Fibroblast of skin of back (primary cell): ENCODE results near the gene CFAP46. TPM values are rescaled to one million over a fixed set of nuclear protein-coding genes. Genes with fewer than 3 reads are reported as not detected.

Experiments
- DNase-seq: peaks from one replicate; pipeline ENCODE4 v3.0.0-alpha.2; 2013
- polyA plus RNA-seq, 2 experiments: library from polyadenylated mRNA; unstranded; fragments of 120-200 nt; gene quantifications; one replicate each; pipeline ENCODE4 v1.2.1, GENCODE V29; 2013; ENCODE audit not compliant: insufficient read length in 2 of 2

Gene CFAP46
- 2.1 TPM for polyA plus RNA-seq (2013, experiment 1 of 2; ENCODE audit: insufficient read length)
- 0.67 TPM for polyA plus RNA-seq (2013, experiment 2 of 2; ENCODE audit: insufficient read length)

DNA sequence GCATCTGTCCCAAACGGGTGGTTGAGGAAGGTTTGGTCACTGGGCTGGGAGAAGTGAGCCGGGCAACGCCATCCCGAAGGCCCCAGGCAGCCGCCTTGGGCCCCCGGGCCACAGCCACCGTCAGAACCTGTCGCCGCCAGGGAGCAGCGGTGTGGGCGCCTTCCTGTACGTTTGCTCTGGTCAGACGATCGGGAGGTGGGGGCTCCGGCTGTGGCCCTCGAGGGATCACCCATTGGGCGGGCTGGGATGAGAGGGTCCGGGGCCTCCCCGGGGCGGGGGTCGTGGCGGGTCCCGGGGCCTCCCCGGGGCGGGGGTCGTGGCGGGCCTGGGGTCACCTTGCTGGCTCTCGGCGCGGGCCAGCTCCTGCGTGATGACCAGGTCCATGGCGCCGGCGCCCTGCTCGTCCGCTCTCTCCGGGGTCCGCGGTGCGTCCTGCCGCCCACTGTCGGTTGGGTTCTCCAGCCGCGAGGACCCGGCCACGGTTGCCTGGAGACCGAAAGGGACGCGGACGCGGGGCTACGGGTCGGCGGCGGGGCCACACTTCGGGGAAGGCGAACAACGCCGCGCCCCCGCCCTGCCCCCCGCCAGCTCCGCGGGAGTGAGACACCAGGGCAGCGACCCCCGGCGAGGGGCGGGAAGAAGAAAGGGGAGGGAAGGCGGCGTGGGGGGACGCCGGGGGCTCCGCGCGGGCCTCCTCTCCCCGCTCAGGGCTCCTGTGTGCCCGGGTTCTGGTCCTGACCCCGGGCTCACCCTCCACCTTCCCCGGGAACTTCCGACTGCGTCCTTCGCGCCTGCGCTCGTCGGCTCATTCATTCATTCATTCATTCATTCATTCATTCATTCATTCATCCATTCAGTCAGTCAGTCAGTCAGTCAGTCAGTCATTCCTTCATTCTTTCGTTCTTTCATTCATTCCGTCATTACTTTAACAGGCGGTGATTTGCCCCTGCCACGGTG, at the start of gene CFAP46:
TSS of gene CFAP46 (minus strand) at position 470 of the 957 bp plus-strand sequence. CDS start at position 384, 86 bp downstream.
- peak; percentile 75 for DNase-seq

DNA sequence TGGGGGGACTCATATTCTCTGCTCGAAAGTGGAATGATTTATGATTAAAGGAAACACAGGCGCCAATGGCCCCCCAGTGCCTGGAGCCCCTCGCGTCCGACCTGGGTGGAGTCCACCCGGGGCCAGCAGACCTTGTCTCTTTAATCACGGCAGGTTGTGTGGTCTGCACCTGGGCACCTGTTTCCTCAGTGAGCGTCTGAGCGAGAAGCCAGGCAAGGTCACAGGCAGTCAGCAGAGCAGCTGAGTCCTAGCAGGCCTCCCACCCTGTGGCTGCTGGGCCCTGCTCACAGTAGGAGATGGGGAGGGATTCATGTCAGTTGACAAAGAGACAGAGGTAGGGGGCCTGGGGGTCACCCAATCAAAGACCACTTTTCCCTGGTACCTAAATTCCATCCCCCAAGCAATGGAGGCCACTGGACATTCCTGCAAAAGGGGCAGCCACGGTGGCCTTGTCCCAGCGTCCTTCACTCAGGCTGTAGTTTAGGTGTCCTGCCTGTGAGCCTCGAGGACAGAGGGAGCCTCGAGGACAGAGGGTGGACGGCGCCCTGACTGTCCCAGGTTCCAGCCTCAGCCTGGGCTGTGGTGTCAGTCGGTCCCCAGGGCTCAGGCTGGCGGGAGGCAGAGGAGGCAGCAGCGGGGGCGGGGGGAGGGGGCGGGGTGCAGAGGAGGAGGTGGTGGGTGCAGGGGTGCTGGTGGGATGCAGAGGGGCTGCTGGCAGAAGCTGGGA, 49.5 kb upstream of the CFAP46 start:
- DNase-seq: no peak

GRCh38 chr10:132990684-132991545, 48.5 kb upstream of the CFAP46 start:
- no peak for DNase-seq

- no peak for DNase-seq
Measured at GRCh38 chr10:132989476-132990415, 47.4 kb upstream of the CFAP46 start.

GRCh38 chr10:132988988-132989387, 46.6 kb upstream of the CFAP46 start:
- DNase-seq: no peak

DNA sequence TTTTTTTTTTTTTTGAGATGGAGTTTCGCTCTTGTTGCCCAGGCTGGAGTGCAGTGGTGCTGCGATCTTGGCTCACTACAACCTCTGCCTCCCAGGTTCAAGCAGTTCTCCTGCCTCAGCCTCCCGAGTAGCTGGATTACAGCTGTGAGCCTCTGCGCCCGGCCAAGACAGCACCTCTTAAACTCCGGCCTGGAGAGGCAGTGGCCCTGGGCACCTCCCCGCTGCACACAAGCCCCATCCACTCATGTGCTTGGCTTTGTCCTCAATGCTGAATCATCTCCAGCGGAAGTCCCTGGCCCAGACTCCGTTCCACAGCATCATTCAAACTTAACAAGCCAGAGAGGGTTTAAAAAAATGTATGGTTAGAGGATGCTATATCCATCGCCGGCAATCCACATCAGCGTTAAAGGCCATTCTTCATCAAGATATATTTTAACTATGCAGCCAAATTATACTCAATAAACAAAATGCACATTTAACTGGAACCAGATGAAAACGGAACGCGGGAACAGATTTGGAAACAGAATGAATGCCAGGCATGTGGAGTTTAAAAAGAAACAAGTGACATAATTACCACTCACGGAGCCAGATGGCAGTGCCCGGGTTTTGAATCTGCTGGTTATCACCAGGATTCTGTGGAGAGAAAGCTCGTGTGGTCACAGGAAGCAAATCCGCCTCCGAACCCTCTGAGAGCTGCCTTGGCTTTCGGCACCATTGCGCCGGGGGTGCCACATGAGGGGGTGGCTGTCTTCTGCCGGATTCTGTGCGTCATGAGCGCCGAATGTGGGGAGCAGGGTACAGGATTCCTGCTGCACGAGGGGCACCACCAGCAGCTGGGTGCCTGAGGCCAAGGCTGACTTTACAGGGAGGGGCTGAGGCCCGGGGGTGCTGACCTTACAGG, 45.6 kb upstream of the CFAP46 start:
- DNase-seq: peak; percentile 97

- DNase-seq: no peak
Measured at GRCh38 chr10:132986978-132987377, 44.6 kb upstream of the CFAP46 start.

GRCh38 chr10:132986576-132986975, 44.2 kb upstream of the CFAP46 start:
- DNase-seq: no peak

GRCh38 chr10:132986076-132986475, 43.7 kb upstream of the CFAP46 start:
- DNase-seq: no peak

DNA sequence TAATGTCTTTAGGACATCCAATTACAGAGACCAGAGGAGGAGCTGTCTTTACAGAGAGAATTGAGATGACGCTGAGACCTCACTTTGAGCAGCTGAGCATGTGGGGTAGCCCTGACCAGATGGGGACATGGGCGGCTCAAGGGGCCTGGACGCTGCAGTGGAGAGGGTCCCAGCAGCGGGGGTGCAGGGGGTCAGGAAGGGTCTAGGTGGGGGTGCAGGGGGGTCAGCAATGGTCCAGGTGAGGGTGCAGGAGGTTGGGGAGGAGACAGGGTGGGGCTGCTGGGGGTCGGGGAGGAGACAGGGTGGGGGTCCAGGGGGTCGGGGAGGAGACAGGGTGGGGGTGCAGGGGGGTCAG, 43.2 kb upstream of the CFAP46 start:
- no peak for DNase-seq

DNA sequence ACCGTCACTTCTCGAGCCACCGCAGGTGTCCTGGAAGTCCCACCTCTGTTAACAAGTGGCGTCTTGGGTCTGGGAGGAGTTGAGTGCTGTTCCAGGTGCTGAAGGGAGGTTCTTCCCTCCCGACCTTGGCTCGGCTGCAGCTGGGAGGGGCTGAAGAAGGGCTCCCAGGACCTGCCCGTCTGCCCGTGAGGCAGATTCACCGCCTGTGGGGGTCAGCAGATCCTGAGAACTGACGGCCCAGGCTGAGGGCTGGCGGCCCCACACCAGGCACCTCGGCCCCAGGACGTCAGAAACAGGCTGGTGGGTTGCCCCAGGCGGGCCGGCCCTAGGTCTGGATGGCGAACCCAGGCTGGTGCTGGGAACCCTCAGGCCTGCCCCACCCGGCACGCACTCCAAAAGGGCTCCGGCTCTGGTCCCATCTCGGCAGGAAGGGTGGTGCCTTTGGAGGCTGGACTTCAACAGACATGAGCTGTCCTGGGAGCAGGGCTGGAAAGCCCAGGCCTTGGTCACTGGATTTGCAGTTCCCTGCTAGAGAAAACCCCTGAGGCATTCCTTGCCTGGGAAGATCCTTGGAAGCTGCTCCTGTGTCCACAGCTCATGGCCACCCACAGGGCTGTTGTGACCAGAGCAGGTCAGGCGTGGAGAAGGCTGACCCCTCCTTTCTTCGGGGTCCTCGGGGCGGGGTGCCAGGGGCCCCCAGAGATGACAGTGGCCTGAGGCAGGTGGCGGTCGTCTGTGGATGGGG, 42.6 kb upstream of the CFAP46 start:
- no peak for DNase-seq

DNA sequence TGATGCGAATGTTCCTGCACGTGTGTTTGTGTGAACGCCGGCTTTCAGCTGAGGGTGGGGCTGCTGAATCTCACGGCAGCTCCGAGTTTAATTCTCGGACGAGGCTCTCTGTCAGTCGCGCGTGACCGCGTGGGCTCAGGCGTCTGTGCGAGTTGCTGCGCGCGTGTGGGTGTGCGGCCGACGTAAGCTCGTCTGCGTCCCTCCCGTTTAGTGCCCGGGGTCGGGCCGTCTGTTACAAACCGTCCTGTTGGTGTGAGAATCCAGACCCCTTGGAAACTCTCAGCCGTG, 41.6 kb upstream of the CFAP46 start:
- DNase-seq: no peak

DNA sequence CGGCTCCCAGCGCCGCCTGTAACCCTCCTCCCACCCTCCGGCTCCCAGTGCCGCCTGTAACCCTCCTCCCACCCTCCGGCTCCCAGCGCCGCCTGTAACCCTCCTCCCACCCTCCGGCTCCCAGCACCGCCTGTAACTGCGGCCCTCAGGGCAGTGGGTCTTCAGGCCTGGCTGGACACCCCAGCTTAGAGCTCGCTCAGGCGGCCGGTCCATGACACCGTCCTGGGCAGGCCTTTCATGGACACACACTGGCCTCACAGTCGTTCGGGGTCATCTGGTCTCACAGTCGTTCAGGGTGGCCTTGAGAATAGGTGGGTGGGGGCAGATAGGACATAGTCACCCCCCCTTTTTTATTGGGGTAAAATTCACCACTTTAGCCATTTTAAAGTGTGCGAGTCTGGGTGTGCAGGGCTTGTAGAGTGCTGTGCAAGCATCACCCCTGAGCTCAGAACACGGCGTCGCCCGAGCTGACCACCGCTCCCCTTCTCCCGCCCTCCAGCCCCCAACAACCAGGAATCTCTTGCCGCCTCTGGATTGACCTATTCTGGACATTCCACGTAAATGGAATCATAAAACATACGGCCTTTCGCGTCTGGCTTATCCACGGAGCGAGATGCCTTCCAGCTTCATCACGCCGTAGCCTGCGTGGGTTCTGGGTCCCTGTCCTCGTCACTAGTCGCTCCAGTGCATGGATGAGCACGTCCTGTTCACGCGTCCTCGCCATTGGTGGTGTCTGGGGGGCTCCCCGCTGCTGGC, 41.1 kb upstream of the CFAP46 start:
- no peak for DNase-seq

GRCh38 chr10:132982301-132982989, 40.1 kb upstream of the CFAP46 start:
- no peak for DNase-seq

DNA sequence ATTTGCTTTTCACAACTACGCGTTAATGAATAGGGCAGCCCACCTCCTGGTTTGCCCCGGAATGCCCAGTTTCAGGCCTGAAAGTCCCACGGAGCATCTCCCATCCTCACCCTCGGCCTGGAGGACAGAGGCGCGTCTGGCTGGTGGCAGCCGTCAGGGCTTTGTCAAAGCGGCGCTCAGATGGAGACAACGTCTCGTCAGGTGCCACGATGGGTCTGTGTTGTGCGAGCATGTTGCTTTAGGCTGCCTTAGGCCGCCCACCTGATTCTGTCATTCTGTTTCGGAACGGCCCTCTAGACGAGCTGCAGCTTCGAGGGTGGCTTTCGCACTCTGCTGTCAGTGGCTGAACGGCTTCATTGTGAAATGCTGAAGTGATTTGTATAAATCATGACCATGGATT, 39.4 kb upstream of the CFAP46 start:
- no peak for DNase-seq

DNA sequence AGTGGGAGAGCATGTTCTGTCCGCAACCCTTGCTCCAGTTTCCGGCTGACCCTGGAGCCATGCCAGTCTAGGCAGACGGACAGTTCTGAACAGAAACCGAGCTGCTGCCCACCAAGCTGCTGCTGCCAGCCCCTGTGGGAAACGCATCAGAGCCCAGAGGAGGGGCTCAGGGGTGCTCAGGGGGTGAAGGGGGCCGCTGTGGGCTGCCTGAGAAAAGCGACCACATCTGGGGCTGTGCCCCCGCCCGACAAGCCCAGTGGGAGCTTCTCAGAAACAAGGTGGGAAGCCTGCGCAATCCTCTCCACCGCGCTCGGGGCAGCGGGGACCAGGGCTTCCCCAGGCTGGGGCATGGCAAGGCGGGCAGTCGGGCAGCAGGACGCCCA, 38.8 kb upstream of the CFAP46 start:
- DNase-seq: no peak

GRCh38 chr10:132980426-132981172, 38.2 kb upstream of the CFAP46 start:
- DNase-seq: no peak
